A549 (cell line): Measurements from ENCODE around the gene AFAP1.

Source experiments
- BHLHE40 ChIP-seq: IDR thresholded peaks from 2 replicates; pipeline ENCODE4 v1.6.1; 2012; ENCODE audit warnings: low read depth, low read length, inconsistent platforms
- CEBPB ChIP-seq, 2 experiments: fragments of >200 bp in 1 of 2; sonication (Bioruptor Twin) in 1 of 2; formaldehyde crosslinking in 1 of 2; IDR thresholded peaks; 2 replicates each; pipeline ENCODE4 v1.6.1; 2012 to 2016
- EP300 ChIP-seq, 2 experiments: fragments of >200 bp; sonication (Bioruptor Twin); formaldehyde crosslinking; IDR thresholded peaks; 2 replicates in 1 of 2; 3 replicates in 1 of 2; pipeline ENCODE4 v1.6.1; 2016 to 2017
- GATA3 ChIP-seq: IDR thresholded peaks from 2 replicates; pipeline ENCODE4 v1.6.1; 2012; ENCODE audit warnings: borderline replicate concordance
- KDM1A ChIP-seq: fragments of 200-600 bp; sonication (generic); IDR thresholded peaks from 2 replicates; pipeline ENCODE4 v1.6.1; 2016; ENCODE audit warnings: low read depth, mild to moderate bottlenecking
- MAZ ChIP-seq: fragments of 150-350 bp; IDR thresholded peaks from 2 replicates; pipeline ENCODE4 v1.6.1; 2014; ENCODE audit warnings: antibody characterized with exemption, low read depth, low read length, borderline replicate concordance
- NPAS2 ChIP-seq: fragments of 250-450 bp; sonication (Bioruptor Pico); IDR thresholded peaks from 2 replicates; pipeline ENCODE4 v1.8.0; 2022; ENCODE audit warnings: mild to moderate bottlenecking, moderate library complexity, borderline replicate concordance
- POLR2A ChIP-seq: IDR thresholded peaks from 2 replicates; pipeline ENCODE4 v1.6.1; 2012; ENCODE audit warnings: mild to moderate bottlenecking, low read length
- RAD21 ChIP-seq, 2 experiments: fragments of >200 bp in 1 of 2; sonication (Bioruptor Twin) in 1 of 2; formaldehyde crosslinking in 1 of 2; IDR thresholded peaks in 1 of 2; conservative IDR thresholded peaks in 1 of 2; 2 replicates in 1 of 2; 3 replicates in 1 of 2; pipeline ENCODE4 v1.6.1; 2012 to 2018; ENCODE audit warnings: inconsistent platforms in 1 of 2
- TF ChIP-seq, protein P1 (sequence below): fragments of >200 bp; sonication (Bioruptor Twin); formaldehyde crosslinking; IDR thresholded peaks from 3 replicates; pipeline ENCODE4 v1.5.1; 2016
- TF ChIP-seq, protein P2 (sequence below): IDR thresholded peaks from 2 replicates; pipeline ENCODE4 v1.6.1; 2012; ENCODE audit warnings: low read depth, borderline replicate concordance
- TF ChIP-seq, protein P3 (sequence below): fragments of 200-600 bp; sonication (generic); IDR thresholded peaks from 2 replicates; pipeline ENCODE4 v1.6.1; 2016; ENCODE audit warnings: antibody characterized with exemption, mild to moderate bottlenecking, moderate library complexity
- TF ChIP-seq, protein P4 (sequence below): fragments of 150-350 bp; IDR thresholded peaks from 2 replicates; pipeline ENCODE4 v1.6.1; 2014; ENCODE audit warnings: low read depth, mild to moderate bottlenecking, low read length

DNA sequence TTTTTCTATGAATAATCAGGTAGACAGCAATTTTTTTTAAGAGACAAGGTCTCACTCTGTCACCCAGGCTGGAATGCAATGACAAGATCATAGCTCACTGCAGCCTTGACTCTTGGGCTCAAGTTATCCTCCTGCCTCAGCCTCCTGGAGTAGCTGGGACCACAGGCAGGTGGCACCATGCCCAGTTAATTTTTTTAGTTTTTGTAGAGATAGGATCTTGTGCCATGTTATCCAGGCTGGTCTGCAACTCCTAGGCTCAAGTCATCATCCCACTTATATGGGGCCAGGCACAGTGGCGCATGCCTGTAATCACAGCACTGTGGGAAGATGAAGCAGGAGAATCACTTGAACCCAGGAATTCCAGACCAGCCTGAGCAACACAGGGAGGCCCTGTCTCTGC lies 26.8 kb downstream of the AFAP1 start:
- TF ChIP-seq RAD21 (conservative IDR thresholded peaks at IDR 0.05 in 1 of 2, IDR thresholded peaks at IDR 0.05 in 1 of 2) (no peak), CEBPB (IDR thresholded peaks at IDR 0.05) (no peak), BHLHE40 (no peak), POLR2A (no peak), EP300 (IDR thresholded peaks at IDR 0.05) (no peak), GATA3 (no peak), KDM1A (no peak), MAZ (no peak), NPAS2 (CRISPR knock-in tag) (no peak)
- TF ChIP-seq, protein P1, sequence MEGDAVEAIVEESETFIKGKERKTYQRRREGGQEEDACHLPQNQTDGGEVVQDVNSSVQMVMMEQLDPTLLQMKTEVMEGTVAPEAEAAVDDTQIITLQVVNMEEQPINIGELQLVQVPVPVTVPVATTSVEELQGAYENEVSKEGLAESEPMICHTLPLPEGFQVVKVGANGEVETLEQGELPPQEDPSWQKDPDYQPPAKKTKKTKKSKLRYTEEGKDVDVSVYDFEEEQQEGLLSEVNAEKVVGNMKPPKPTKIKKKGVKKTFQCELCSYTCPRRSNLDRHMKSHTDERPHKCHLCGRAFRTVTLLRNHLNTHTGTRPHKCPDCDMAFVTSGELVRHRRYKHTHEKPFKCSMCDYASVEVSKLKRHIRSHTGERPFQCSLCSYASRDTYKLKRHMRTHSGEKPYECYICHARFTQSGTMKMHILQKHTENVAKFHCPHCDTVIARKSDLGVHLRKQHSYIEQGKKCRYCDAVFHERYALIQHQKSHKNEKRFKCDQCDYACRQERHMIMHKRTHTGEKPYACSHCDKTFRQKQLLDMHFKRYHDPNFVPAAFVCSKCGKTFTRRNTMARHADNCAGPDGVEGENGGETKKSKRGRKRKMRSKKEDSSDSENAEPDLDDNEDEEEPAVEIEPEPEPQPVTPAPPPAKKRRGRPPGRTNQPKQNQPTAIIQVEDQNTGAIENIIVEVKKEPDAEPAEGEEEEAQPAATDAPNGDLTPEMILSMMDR: no peak
- TF ChIP-seq, protein P2, sequence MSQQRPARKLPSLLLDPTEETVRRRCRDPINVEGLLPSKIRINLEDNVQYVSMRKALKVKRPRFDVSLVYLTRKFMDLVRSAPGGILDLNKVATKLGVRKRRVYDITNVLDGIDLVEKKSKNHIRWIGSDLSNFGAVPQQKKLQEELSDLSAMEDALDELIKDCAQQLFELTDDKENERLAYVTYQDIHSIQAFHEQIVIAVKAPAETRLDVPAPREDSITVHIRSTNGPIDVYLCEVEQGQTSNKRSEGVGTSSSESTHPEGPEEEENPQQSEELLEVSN: no peak
- TF ChIP-seq, protein P3, sequence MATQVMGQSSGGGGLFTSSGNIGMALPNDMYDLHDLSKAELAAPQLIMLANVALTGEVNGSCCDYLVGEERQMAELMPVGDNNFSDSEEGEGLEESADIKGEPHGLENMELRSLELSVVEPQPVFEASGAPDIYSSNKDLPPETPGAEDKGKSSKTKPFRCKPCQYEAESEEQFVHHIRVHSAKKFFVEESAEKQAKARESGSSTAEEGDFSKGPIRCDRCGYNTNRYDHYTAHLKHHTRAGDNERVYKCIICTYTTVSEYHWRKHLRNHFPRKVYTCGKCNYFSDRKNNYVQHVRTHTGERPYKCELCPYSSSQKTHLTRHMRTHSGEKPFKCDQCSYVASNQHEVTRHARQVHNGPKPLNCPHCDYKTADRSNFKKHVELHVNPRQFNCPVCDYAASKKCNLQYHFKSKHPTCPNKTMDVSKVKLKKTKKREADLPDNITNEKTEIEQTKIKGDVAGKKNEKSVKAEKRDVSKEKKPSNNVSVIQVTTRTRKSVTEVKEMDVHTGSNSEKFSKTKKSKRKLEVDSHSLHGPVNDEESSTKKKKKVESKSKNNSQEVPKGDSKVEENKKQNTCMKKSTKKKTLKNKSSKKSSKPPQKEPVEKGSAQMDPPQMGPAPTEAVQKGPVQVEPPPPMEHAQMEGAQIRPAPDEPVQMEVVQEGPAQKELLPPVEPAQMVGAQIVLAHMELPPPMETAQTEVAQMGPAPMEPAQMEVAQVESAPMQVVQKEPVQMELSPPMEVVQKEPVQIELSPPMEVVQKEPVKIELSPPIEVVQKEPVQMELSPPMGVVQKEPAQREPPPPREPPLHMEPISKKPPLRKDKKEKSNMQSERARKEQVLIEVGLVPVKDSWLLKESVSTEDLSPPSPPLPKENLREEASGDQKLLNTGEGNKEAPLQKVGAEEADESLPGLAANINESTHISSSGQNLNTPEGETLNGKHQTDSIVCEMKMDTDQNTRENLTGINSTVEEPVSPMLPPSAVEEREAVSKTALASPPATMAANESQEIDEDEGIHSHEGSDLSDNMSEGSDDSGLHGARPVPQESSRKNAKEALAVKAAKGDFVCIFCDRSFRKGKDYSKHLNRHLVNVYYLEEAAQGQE: no peak
- TF ChIP-seq, protein P4, sequence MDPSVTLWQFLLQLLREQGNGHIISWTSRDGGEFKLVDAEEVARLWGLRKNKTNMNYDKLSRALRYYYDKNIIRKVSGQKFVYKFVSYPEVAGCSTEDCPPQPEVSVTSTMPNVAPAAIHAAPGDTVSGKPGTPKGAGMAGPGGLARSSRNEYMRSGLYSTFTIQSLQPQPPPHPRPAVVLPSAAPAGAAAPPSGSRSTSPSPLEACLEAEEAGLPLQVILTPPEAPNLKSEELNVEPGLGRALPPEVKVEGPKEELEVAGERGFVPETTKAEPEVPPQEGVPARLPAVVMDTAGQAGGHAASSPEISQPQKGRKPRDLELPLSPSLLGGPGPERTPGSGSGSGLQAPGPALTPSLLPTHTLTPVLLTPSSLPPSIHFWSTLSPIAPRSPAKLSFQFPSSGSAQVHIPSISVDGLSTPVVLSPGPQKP: no peak
